Hepatocyte (in vitro differentiated cells): Measurements from ENCODE around the gene NPAS3.

Source experiments
- CTCF ChIP-seq: fragments of 200-600 bp; sonication (generic); IDR thresholded peaks from 2 replicates; pipeline ENCODE4 v1.5.1; 2016; ENCODE audit warnings: antibody characterized with exemption, mild to moderate bottlenecking; ENCODE audit not compliant: poor library complexity
- EZH2 ChIP-seq: fragments of 200-600 bp; sonication (generic); IDR thresholded peaks from 2 replicates; pipeline ENCODE4 v1.6.1; 2016; ENCODE audit warnings: antibody characterized with exemption, mild to moderate bottlenecking, borderline replicate concordance
- EZH2phosphoT487 ChIP-seq: fragments of 200-600 bp; sonication (generic); IDR thresholded peaks from one replicate; pipeline ENCODE4 v1.6.1; 2018; ENCODE audit warnings: antibody characterized with exemption, mild to moderate bottlenecking, low read depth, moderate library complexity; ENCODE audit not compliant: unreplicated experiment, severe bottlenecking

- TF ChIP-seq CTCF (no peak), EZH2 (no peak), EZH2phosphoT487 (no peak)
Observed at GRCh38 chr14:33505963-33506329, 567.3 kb downstream of the NPAS3 start.
